OCI-LY7 (cell line): ENCODE results near the gene LRP1B. TPM values are rescaled to one million over a fixed set of nuclear protein-coding genes. Genes with fewer than 3 reads are reported as not detected.
A peak's percentile ranks its signal among the peaks of the same experiment; 100 is the strongest.

Experiments used
- BruUV-seq: library from RNA; stranded (reverse); fragments of 400-500 nt; replicated peaks from 2 replicates; lab custom pipeline; 2021; lab: Mats Ljungman, UMichigan
- CTCF ChIA-PET: fragments of 300-600 bp; sonication (Branson Sonifier 250); formaldehyde crosslinking; loops from one replicate; lab custom pipeline; 2022; ENCODE audit warnings: antibody characterized with exemption; ENCODE audit not compliant: unreplicated experiment; lab: Charles Lee
- POLR2A ChIA-PET: fragments of 300-600 bp; sonication (Branson Sonifier 250); formaldehyde crosslinking; loops from one replicate; lab custom pipeline; 2022; ENCODE audit warnings: antibody characterized with exemption; lab: Charles Lee
- DNase-seq: peaks from one replicate; pipeline ENCODE4 v3.0.0-alpha.2; 2015; ENCODE audit warnings: low spot score
- H2AFZ ChIP-seq: fragments of 200-600 bp; sonication (generic), shearing (Covaris generic); 2 replicates; pipeline ENCODE4 v1.6.1; 2014; ENCODE audit warnings: mild to moderate bottlenecking, antibody characterized with exemption, low read length, moderate library complexity
- H3K27ac ChIP-seq: fragments of 200-600 bp; sonication (generic); 2 replicates; pipeline ENCODE4 v1.5.1; 2014; ENCODE audit warnings: mixed run types, low read depth, mild to moderate bottlenecking, moderate library complexity, low read length, inconsistent platforms; ENCODE audit not compliant: poor library complexity, severe bottlenecking
- H3K36me3 ChIP-seq: fragments of 200-600 bp; sonication (generic); 2 replicates; pipeline ENCODE4 v1.6.1; 2014; ENCODE audit warnings: mild to moderate bottlenecking, antibody characterized with exemption, low read length, moderate library complexity, mixed read lengths; ENCODE audit not compliant: insufficient read depth
- H3K4me1 ChIP-seq: fragments of 200-600 bp; sonication (generic); 2 replicates; pipeline ENCODE4 v1.5.1; 2014; ENCODE audit warnings: mild to moderate bottlenecking, low read length; ENCODE audit not compliant: insufficient read depth, poor library complexity, severe bottlenecking
- H3K4me2 ChIP-seq: fragments of 200-600 bp; sonication (generic); 2 replicates; pipeline ENCODE4 v1.6.1; 2014; ENCODE audit warnings: mild to moderate bottlenecking, low read length
- H3K4me3 ChIP-seq: fragments of 200-600 bp; sonication (generic); 2 replicates; pipeline ENCODE4 v1.5.1; 2014; ENCODE audit warnings: mild to moderate bottlenecking, low read depth, low read length; ENCODE audit not compliant: poor library complexity, severe bottlenecking
- H3K79me2 ChIP-seq: fragments of 200-600 bp; sonication (generic); 2 replicates; pipeline ENCODE4 v1.6.1; 2016; ENCODE audit warnings: low read depth, mild to moderate bottlenecking, low read length, moderate library complexity, mixed read lengths; ENCODE audit not compliant: insufficient read depth
- H3K9me2 ChIP-seq: fragments of 200-600 bp; sonication (generic); 2 replicates; pipeline ENCODE4 v1.6.1; 2016; ENCODE audit warnings: mild to moderate bottlenecking, low read length, mixed read lengths; ENCODE audit not compliant: insufficient read depth
- H3K9me3 ChIP-seq: fragments of 200-600 bp; sonication (generic); 2 replicates; pipeline ENCODE4 v1.6.1; 2014; ENCODE audit warnings: mild to moderate bottlenecking, mixed run types, low read length, mixed read lengths
- H4K20me1 ChIP-seq: fragments of 200-600 bp; sonication (generic); 2 replicates; pipeline ENCODE4 v1.6.1; 2014; ENCODE audit warnings: mild to moderate bottlenecking, antibody characterized with exemption, low read length, moderate library complexity, mixed read lengths; ENCODE audit not compliant: insufficient read depth
- CTCF ChIP-seq: fragments of 200-600 bp; sonication (generic); conservative IDR thresholded peaks from 2 replicates; pipeline ENCODE4 v1.5.1; 2014; ENCODE audit warnings: mild to moderate bottlenecking, antibody characterized with exemption, low read length, moderate library complexity, mixed read lengths
- EZH2phosphoT487 ChIP-seq: fragments of 200-600 bp; sonication (generic); IDR thresholded peaks from 2 replicates; pipeline ENCODE4 v1.6.1; 2018; ENCODE audit warnings: low read depth, borderline replicate concordance, mild to moderate bottlenecking, mixed run types, antibody characterized with exemption, low read length, moderate library complexity, mixed read lengths
- intact Hi-C: fragments of 100-400 bp; cut with micrococcal nuclease; formaldehyde crosslinking; loops from one replicate; pipeline ENCODE4 v1.10.0; 2022; ENCODE audit not compliant: unreplicated experiment
- total RNA-seq, 2 experiments: library from RNA; depleted of rRNA in 1 of 2; stranded (reverse); fragments of >200 nt in 1 of 2; shearing (Covaris generic) in 1 of 2; gene quantifications; 2 replicates each; pipeline ENCODE4 v1.2.3, GENCODE V29; 2014 to 2022

LRP1B gene
- total RNA-seq, 2 experiments from 2014 or later: not detected

GRCh38 chr2:142170847-142171246 is 40.0 kb upstream of the LRP1B start:
- no peak overlapping the region for H3K4me2 ChIP-seq
- H4K20me1 ChIP-seq: no peaks in the 10 kb centered on the region
- DNase-seq: no peak
- no peaks in the 10 kb centered on the region for H3K9me2 ChIP-seq
- CTCF ChIA-PET: no interaction called here
- BruUV-seq: no TSS peak
- H3K79me2 ChIP-seq: no peaks in the 10 kb centered on the region
- no peaks in the 10 kb centered on the region for H3K36me3 ChIP-seq
- intact Hi-C loops: no loop called here
- no peak overlapping the region for H2AFZ ChIP-seq
- no peaks in the 10 kb centered on the region for H3K9me3 ChIP-seq
- TF ChIP-seq EZH2phosphoT487: no peak
- TF ChIP-seq CTCF: no peak
- no peaks in the 10 kb centered on the region for H3K4me1 ChIP-seq
- H3K27ac ChIP-seq: no peak overlapping the region
- POLR2A ChIA-PET: interaction anchor here (0.6 to 1.1 kb wide), 2 partner anchors 56 to 365 kb away, joined by 3 to 5 read pairs; no protein-coding TSS in a partner anchor
- H3K4me3 ChIP-seq: no peak overlapping the region

GRCh38 chr2:142165790-142166189 is 35.0 kb upstream of the LRP1B start:
- Histone ChIP-seq H2AFZ (no peak overlapping the region), H3K36me3 (no peaks in the 10 kb centered on the region), H3K4me3 (no peak overlapping the region), H3K4me1 (no peaks in the 10 kb centered on the region), H3K27ac (no peak overlapping the region), H3K4me2 (no peak overlapping the region), H4K20me1 (no peaks in the 10 kb centered on the region), H3K9me3 (no peaks in the 10 kb centered on the region), H3K9me2 (no peaks in the 10 kb centered on the region), H3K79me2 (no peaks in the 10 kb centered on the region)
- intact Hi-C loops: no loop called here
- CTCF ChIA-PET: no interaction called here
- no TSS peak for BruUV-seq
- POLR2A ChIA-PET: interaction anchor here (1.3 kb wide), 1 partner anchor 20 kb away, joined by 3 read pairs; no protein-coding TSS in a partner anchor
- DNase-seq: peak; percentile 11
- TF ChIP-seq CTCF (peak; percentile 53; the same call in 1 of the 2 replicates), EZH2phosphoT487 (no peak)

GRCh38 chr2:142153601-142154000 is 22.8 kb upstream of the LRP1B start:
- no TSS peak for BruUV-seq
- no peak overlapping the region for H3K27ac ChIP-seq
- no peaks in the 10 kb centered on the region for H3K4me1 ChIP-seq
- ChIA-PET POLR2A (no interaction called here), CTCF (no interaction called here)
- H3K4me2 ChIP-seq: no peak overlapping the region
- H3K79me2 ChIP-seq: no peaks in the 10 kb centered on the region
- H3K9me3 ChIP-seq: no peaks in the 10 kb centered on the region
- no peak overlapping the region for H3K4me3 ChIP-seq
- DNase-seq: no peak
- H2AFZ ChIP-seq: no peak overlapping the region
- no peaks in the 10 kb centered on the region for H3K36me3 ChIP-seq
- intact Hi-C loops: no loop called here
- no peaks in the 10 kb centered on the region for H4K20me1 ChIP-seq
- TF ChIP-seq CTCF (no peak), EZH2phosphoT487 (no peak)
- no peaks in the 10 kb centered on the region for H3K9me2 ChIP-seq
